HCT116 (cell line): ENCODE measurements around the gene INTS1.

Experiments used
- CEBPB ChIP-seq: IDR thresholded peaks from 2 replicates; pipeline ENCODE4 v1.6.1; 2012; ENCODE audit warnings: low read depth
- EZH2phosphoT487 ChIP-seq: fragments of 200-600 bp; IDR thresholded peaks from 2 replicates; pipeline ENCODE4 v1.6.1; 2018; ENCODE audit warnings: antibody characterized with exemption, borderline replicate concordance
- MAX ChIP-seq: IDR thresholded peaks from 2 replicates; pipeline ENCODE4 v1.6.1; 2012
- POLR2A ChIP-seq: IDR thresholded peaks from 2 replicates; pipeline ENCODE4 v1.7.0; 2011; ENCODE audit warnings: borderline replicate concordance; ENCODE audit not compliant: insufficient read depth, insufficient read length; ENCODE audit errors: extremely low read depth
- POLR2AphosphoS5 ChIP-seq: IDR thresholded peaks from 2 replicates; pipeline ENCODE4 v1.6.1; 2011; ENCODE audit warnings: mild to moderate bottlenecking, low read depth, low read length, moderate library complexity
- RAD21 ChIP-seq: IDR thresholded peaks from 2 replicates; pipeline ENCODE4 v1.6.1; 2012; ENCODE audit warnings: low read depth, mild to moderate bottlenecking
- SP1 ChIP-seq: IDR thresholded peaks from 2 replicates; pipeline ENCODE4 v1.6.1; 2012; ENCODE audit warnings: low read depth
- SRF ChIP-seq: IDR thresholded peaks from 2 replicates; pipeline ENCODE4 v1.6.1; 2012; ENCODE audit warnings: low read depth
- TCF7L2 ChIP-seq: IDR thresholded peaks from 2 replicates; pipeline ENCODE4 v1.7.0; 2011; ENCODE audit warnings: borderline replicate concordance, inconsistent platforms; ENCODE audit not compliant: insufficient read depth, insufficient read length; ENCODE audit errors: extremely low read depth
- YY1 ChIP-seq: IDR thresholded peaks from 2 replicates; pipeline ENCODE4 v1.6.1; 2011; ENCODE audit warnings: low read length, low read depth, moderate library complexity, mild to moderate bottlenecking; ENCODE audit not compliant: insufficient replicate concordance; ENCODE audit errors: extremely low read depth
- ZBTB33 ChIP-seq: IDR thresholded peaks from 2 replicates; pipeline ENCODE4 v1.6.1; 2011; ENCODE audit warnings: mild to moderate bottlenecking, low read length, moderate library complexity; ENCODE audit not compliant: insufficient replicate concordance; ENCODE audit errors: extremely low read depth
- ZFX ChIP-seq: fragments of 450-650 bp; IDR thresholded peaks from 2 replicates; pipeline ENCODE4 v1.6.1; 2017
- TF ChIP-seq, protein P1 (sequence below): IDR thresholded peaks from 2 replicates; pipeline ENCODE4 v1.6.1; 2012; ENCODE audit warnings: low read depth
- TF ChIP-seq, protein P2 (sequence below), 3 experiments: fragments of 200-600 bp in 1 of 3; sonication (generic) in 1 of 3; IDR thresholded peaks in 2 of 3; conservative IDR thresholded peaks in 1 of 3; 2 replicates each; pipeline ENCODE4 v1.5.1; 2012 to 2017; ENCODE audit warnings: low read depth in 2 of 3, low read length in 2 of 3, antibody characterized with exemption in 1 of 3, borderline replicate concordance in 1 of 3, control low read depth in 1 of 3, mild to moderate bottlenecking in 1 of 3, mixed read lengths in 1 of 3, mixed run types in 1 of 3, moderate library complexity in 1 of 3; ENCODE audit not compliant: insufficient read depth in 1 of 3

GRCh38 chr7:1531263-1531978 is 27.2 kb upstream of the INTS1 start:
- TF ChIP-seq, protein P1, sequence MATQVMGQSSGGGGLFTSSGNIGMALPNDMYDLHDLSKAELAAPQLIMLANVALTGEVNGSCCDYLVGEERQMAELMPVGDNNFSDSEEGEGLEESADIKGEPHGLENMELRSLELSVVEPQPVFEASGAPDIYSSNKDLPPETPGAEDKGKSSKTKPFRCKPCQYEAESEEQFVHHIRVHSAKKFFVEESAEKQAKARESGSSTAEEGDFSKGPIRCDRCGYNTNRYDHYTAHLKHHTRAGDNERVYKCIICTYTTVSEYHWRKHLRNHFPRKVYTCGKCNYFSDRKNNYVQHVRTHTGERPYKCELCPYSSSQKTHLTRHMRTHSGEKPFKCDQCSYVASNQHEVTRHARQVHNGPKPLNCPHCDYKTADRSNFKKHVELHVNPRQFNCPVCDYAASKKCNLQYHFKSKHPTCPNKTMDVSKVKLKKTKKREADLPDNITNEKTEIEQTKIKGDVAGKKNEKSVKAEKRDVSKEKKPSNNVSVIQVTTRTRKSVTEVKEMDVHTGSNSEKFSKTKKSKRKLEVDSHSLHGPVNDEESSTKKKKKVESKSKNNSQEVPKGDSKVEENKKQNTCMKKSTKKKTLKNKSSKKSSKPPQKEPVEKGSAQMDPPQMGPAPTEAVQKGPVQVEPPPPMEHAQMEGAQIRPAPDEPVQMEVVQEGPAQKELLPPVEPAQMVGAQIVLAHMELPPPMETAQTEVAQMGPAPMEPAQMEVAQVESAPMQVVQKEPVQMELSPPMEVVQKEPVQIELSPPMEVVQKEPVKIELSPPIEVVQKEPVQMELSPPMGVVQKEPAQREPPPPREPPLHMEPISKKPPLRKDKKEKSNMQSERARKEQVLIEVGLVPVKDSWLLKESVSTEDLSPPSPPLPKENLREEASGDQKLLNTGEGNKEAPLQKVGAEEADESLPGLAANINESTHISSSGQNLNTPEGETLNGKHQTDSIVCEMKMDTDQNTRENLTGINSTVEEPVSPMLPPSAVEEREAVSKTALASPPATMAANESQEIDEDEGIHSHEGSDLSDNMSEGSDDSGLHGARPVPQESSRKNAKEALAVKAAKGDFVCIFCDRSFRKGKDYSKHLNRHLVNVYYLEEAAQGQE = no peak
- TF ChIP-seq, protein P2, sequence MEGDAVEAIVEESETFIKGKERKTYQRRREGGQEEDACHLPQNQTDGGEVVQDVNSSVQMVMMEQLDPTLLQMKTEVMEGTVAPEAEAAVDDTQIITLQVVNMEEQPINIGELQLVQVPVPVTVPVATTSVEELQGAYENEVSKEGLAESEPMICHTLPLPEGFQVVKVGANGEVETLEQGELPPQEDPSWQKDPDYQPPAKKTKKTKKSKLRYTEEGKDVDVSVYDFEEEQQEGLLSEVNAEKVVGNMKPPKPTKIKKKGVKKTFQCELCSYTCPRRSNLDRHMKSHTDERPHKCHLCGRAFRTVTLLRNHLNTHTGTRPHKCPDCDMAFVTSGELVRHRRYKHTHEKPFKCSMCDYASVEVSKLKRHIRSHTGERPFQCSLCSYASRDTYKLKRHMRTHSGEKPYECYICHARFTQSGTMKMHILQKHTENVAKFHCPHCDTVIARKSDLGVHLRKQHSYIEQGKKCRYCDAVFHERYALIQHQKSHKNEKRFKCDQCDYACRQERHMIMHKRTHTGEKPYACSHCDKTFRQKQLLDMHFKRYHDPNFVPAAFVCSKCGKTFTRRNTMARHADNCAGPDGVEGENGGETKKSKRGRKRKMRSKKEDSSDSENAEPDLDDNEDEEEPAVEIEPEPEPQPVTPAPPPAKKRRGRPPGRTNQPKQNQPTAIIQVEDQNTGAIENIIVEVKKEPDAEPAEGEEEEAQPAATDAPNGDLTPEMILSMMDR (IDR thresholded peaks at IDR 0.05 in 2 of 3, conservative IDR thresholded peaks at IDR 0.05 in 1 of 3; ENCODE audit: borderline replicate concordance in 1 of 3, insufficient read depth in 1 of 3, low read depth in 2 of 3, low read length in 2 of 3) = no peak
- TF ChIP-seq POLR2AphosphoS5 = 0 out of 2 replicates have a peak, but pooled peaks have one; percentile 7
- no peak for TF ChIP-seq YY1
- TF ChIP-seq TCF7L2 = no peak
- TF ChIP-seq MAX = no peak
- TF ChIP-seq RAD21 = no peak
- TF ChIP-seq ZBTB33 = no peak
- TF ChIP-seq POLR2A = no peak
- no peak for TF ChIP-seq SP1
- TF ChIP-seq EZH2phosphoT487 = no peak
- no peak for TF ChIP-seq CEBPB
- TF ChIP-seq ZFX = no peak
- TF ChIP-seq SRF = no peak
